GM12878 (cell line): Measurements from ENCODE around the gene HOXD13. TPM values are rescaled to one million over a fixed set of nuclear protein-coding genes. Genes with fewer than 3 reads are reported as not detected.

Source experiments
- ATAC-seq: fragments of 200-7000 bp; cut with Tn5 transposase; 3 replicates; pipeline ENCODE4 v1.9.1; 2020; ENCODE audit warnings: mild to moderate bottlenecking, moderate library complexity
- BruUV-seq: library from RNA; stranded (reverse); fragments of 400-500 nt; replicated peaks from 2 replicates; lab custom pipeline; 2021; lab: Mats Ljungman, UMichigan
- CTCF ChIA-PET: fragments of 300-600 bp; sonication (Branson Sonifier 250); formaldehyde crosslinking; extraction: SDS; loops from one replicate; lab custom pipeline; 2021; ENCODE audit warnings: inconsistent platforms; lab: Yijun Ruan, JAX
- POLR2A ChIA-PET: fragments of 350-600 bp; formaldehyde crosslinking; extraction: SDS; loops from one replicate; lab custom pipeline; 2021; ENCODE audit warnings: inconsistent platforms; lab: Charles Lee
- RAD21 ChIA-PET: fragments of 300-600 bp; sonication (Branson Sonifier 250); formaldehyde crosslinking; loops from one replicate; lab custom pipeline; 2023; ENCODE audit warnings: antibody characterized with exemption; ENCODE audit not compliant: unreplicated experiment; lab: Charles Lee
- SMC1A ChIA-PET: fragments of 300-600 bp; sonication (Branson Sonifier 250); formaldehyde crosslinking; loops from one replicate; lab custom pipeline; 2023; ENCODE audit not compliant: unreplicated experiment, uncharacterized antibody; lab: Charles Lee
- DNase-seq: peaks from one replicate; pipeline ENCODE4 v3.0.0-alpha.2; 2011; ENCODE audit warnings: low read depth, low spot score
- FAIRE-seq: peaks from 3 replicates; lab custom pipeline; 2011; peaks lifted over from hg19 to GRCh38; lab: Jason Lieb, UNC
- H2AFZ ChIP-seq: 2 replicates; pipeline ENCODE4 v1.6.0; 2011; ENCODE audit warnings: low read depth, low read length, control low read depth; ENCODE audit not compliant: control insufficient read depth
- H3K27ac ChIP-seq: 2 replicates; pipeline ENCODE4 v1.5.1; 2011; ENCODE audit warnings: control low read depth; ENCODE audit not compliant: control insufficient read depth, insufficient read depth
- H3K27me3 ChIP-seq, 2 experiments: replicated peaks in 1 of 2; 2 replicates each; pipeline versions ENCODE4 v1.6.0 to v1.6.1; 2011; ENCODE audit warnings: low read length in 1 of 2; ENCODE audit not compliant: control insufficient read depth in 2 of 2, insufficient read depth in 2 of 2
- H3K36me3 ChIP-seq, 2 experiments: 2 replicates each; pipeline ENCODE4 v1.5.1; 2011; ENCODE audit warnings: low read length in 1 of 2; ENCODE audit not compliant: control insufficient read depth in 2 of 2, insufficient read depth in 2 of 2
- H3K4me1 ChIP-seq: 2 replicates; pipeline ENCODE4 v1.6.1; 2011; ENCODE audit warnings: mild to moderate bottlenecking, low read length, moderate library complexity, mixed read lengths; ENCODE audit not compliant: control insufficient read depth, insufficient read depth
- H3K4me2 ChIP-seq: 2 replicates; pipeline ENCODE4 v1.6.0; 2011; ENCODE audit warnings: control low read depth; ENCODE audit not compliant: control insufficient read depth, insufficient read depth
- H3K4me3 ChIP-seq: fragments of 200-600 bp; sonication (generic); 2 replicates; pipeline ENCODE4 v1.5.1; 2016
- H3K79me2 ChIP-seq: 2 replicates; pipeline ENCODE4 v1.6.0; 2011; ENCODE audit warnings: low read length; ENCODE audit not compliant: control insufficient read depth, insufficient read depth
- H3K9ac ChIP-seq: 2 replicates; pipeline ENCODE4 v1.8.0; 2011; ENCODE audit warnings: low read length, control low read depth, mixed read lengths; ENCODE audit not compliant: control insufficient read depth, insufficient read depth
- H3K9me3 ChIP-seq: replicated peaks from 3 replicates; pipeline ENCODE4 v1.5.1; 2011; ENCODE audit warnings: mild to moderate bottlenecking, low read length; ENCODE audit not compliant: control insufficient read depth, insufficient read depth
- H4K20me1 ChIP-seq: 2 replicates; pipeline ENCODE4 v1.6.0; 2011; ENCODE audit not compliant: control insufficient read depth, insufficient read depth
- CBFB ChIP-seq: IDR thresholded peaks from 2 replicates; pipeline ENCODE4 v1.6.1; 2016; ENCODE audit warnings: antibody characterized with exemption, low read depth
- CHD1 ChIP-seq: IDR thresholded peaks from 2 replicates; pipeline ENCODE4 v1.6.1; 2012; ENCODE audit warnings: low read depth, low read length, improper control_type of control experiment
- HCFC1 ChIP-seq: fragments of 150-350 bp; IDR thresholded peaks from 2 replicates; pipeline ENCODE4 v1.6.1; 2014; ENCODE audit warnings: low read length
- MYC ChIP-seq: IDR thresholded peaks from 2 replicates; pipeline ENCODE4 v1.6.1; 2011; ENCODE audit warnings: mild to moderate bottlenecking, low read length, moderate library complexity, inconsistent platforms; ENCODE audit not compliant: insufficient read depth, insufficient replicate concordance, insufficient read length, severe bottlenecking
- NFXL1 ChIP-seq: fragments of 450-650 bp; IDR thresholded peaks from 2 replicates; pipeline ENCODE4 v1.6.1; 2017; ENCODE audit warnings: antibody characterized with exemption, mild to moderate bottlenecking, borderline replicate concordance
- POLR2AphosphoS2 ChIP-seq: IDR thresholded peaks from 2 replicates; pipeline ENCODE4 v1.6.1; 2011; ENCODE audit warnings: low read depth, mild to moderate bottlenecking, low read length, improper control_type of control experiment, moderate library complexity
- RELA ChIP-seq: fragments of 450-650 bp; IDR thresholded peaks from 2 replicates; pipeline ENCODE4 v1.8.0; 2014; ENCODE audit warnings: borderline replicate concordance; ENCODE audit not compliant: partially characterized antibody
- SMARCA5 ChIP-seq: fragments of 450-650 bp; IDR thresholded peaks from 2 replicates; pipeline ENCODE4 v1.6.1; 2017; ENCODE audit warnings: mild to moderate bottlenecking
- ZNF384 ChIP-seq: IDR thresholded peaks from 2 replicates; pipeline ENCODE4 v1.6.1; 2012; ENCODE audit warnings: low read depth, mild to moderate bottlenecking, low read length, improper control_type of control experiment, borderline replicate concordance
- WGBS: methylation state at CpG from one replicate; pipeline ENCODE4 v1.1.6; 2016; ENCODE audit warnings: low lambda C conversion rate; ENCODE audit not compliant: insufficient replicate concordance, insufficient coverage; ENCODE audit errors: missing lambda C conversion rate; 5-methylcytosine and 5-hydroxymethylcytosine counted together
- in situ Hi-C: fragments of 300-500 bp; cut with MboI; formaldehyde crosslinking; loops from 9 replicates; pipeline ENCODE4 v1.14.3; 2018; ENCODE audit warnings: mixed read lengths
- intact Hi-C: fragments of 100-400 bp; cut with micrococcal nuclease; formaldehyde crosslinking; loops from one replicate; pipeline ENCODE4 v1.14.2; 2022; ENCODE audit not compliant: unreplicated experiment
- polyA plus RNA-seq, 11 experiments: library from polyadenylated mRNA; depleted of rRNA in 4 of 11; unstranded in 6 of 11; stranded (reverse) in 5 of 11; fragments of >200 nt; fragmentation: Nextera tagmentation in 4 of 11; fragmentation: Illumina TruSeq in 1 of 11; extraction: Ambion mirVana in 4 of 11; extraction: Trizol in 1 of 11; gene quantifications; 1 replicate in 1 of 11; 2 replicates in 10 of 11; pipeline versions ENCODE4 v1.2.1 to v1.2.3, GENCODE V29; 2011 to 2016; ENCODE audit warnings: inconsistent platforms in 2 of 11, missing spikeins in 2 of 11, low read depth in 1 of 11
- total RNA-seq, 4 experiments: library from RNA; depleted of rRNA in 3 of 4; stranded (reverse); fragments of >200 nt in 3 of 4; fragmentation: Illumina TruSeq in 1 of 4; extraction: Trizol in 1 of 4; gene quantifications; 2 replicates each; pipeline versions ENCODE4 v1.2.1 to v1.2.3, GENCODE V29; 2013 to 2021
- TF ChIP-seq, protein P1 (sequence below): fragments of 450-650 bp; IDR thresholded peaks from 2 replicates; pipeline ENCODE4 v1.6.1; 2016; ENCODE audit warnings: mild to moderate bottlenecking, moderate library complexity, borderline replicate concordance
- TF ChIP-seq, protein P2 (sequence below), 3 experiments: IDR thresholded peaks in 2 of 3; conservative IDR thresholded peaks in 1 of 3; 2 replicates each; pipeline ENCODE4 v1.5.1; 2011; ENCODE audit warnings: low read depth in 3 of 3, low read length in 3 of 3, mild to moderate bottlenecking in 3 of 3, control low read depth in 2 of 3, moderate library complexity in 2 of 3, inconsistent platforms in 1 of 3, mixed read lengths in 1 of 3; ENCODE audit not compliant: control insufficient read depth in 2 of 3, insufficient read depth in 1 of 3; ENCODE audit errors: extremely low read depth in 1 of 3
- TF ChIP-seq, protein P3 (sequence below): fragments of 450-650 bp; IDR thresholded peaks from 2 replicates; pipeline ENCODE4 v1.6.1; 2018; ENCODE audit warnings: mild to moderate bottlenecking, low read depth, moderate library complexity; ENCODE audit not compliant: partially characterized antibody

HOXD13 gene
- total and polyA plus RNA-seq, 10 of the 15 experiments (the other 5 are each of a cell fraction or from before 2014, with no cell fraction given): not detected

DNA sequence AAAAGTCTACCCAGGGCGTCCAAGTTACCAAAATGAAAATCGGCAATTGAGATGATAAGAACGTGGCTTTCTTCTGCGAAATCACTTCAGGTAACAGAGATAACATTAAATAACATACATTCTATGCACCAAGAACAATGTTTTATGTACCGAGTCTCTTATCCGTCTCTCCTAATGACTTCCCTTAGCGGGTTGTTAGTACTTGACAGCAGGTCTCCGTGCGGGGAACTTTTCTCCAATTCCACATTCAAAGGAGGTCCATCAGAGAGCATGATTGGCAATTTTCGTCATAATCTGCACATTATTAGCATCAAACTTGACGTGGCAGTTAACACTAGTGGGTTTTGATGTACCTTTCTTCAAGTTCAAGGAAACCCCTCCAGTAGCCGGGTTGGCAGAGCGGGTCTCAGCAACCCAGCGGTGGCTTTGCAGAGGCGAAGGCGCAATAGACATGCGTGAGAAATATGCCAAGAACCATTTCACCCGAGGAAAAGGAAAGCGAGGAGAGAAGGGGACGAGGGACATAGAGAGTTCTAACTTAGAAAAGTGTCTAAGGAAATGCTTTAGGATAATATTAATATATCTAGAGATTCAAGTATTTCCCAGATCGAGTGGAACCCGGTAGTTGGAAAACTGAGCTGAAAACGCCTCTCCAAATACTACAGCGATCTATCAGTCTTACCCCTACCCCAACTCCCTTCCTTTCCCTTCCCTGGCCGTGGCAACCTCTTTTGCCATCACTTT lies 13.8 kb upstream of the HOXD13 start:
- POLR2A ChIA-PET: no interaction called here
- Histone ChIP-seq H3K27me3 (peaks cover 4 to 23% of the 10 kb centered on the region in 2 experiments), H3K36me3 (no peaks in the 10 kb centered on the region), H3K9me3 (peaks cover 20% of the 10 kb centered on the region; the same call in 2 of the 3 replicates), H3K4me3 (no peak overlapping the region), H3K4me2 (no peak overlapping the region), H3K79me2 (no peaks in the 10 kb centered on the region), H3K27ac (no peak overlapping the region), H3K4me1 (no peaks in the 10 kb centered on the region), H3K9ac (no peak overlapping the region), H2AFZ (no peak overlapping the region), H4K20me1 (no peaks in the 10 kb centered on the region)
- in situ Hi-C loops: no loop called here
- RAD21 ChIA-PET: no interaction called here
- SMC1A ChIA-PET: no interaction called here
- DNase-seq: no peak
- ATAC-seq: no peak
- no peak for FAIRE-seq
- no TSS peak for BruUV-seq
- CTCF ChIA-PET: no interaction called here
- 33% methylated on average over 25 of the region's 25 CpGs for WGBS
- intact Hi-C loops: no loop called here
- TF ChIP-seq ZNF384 (no peak), HCFC1 (no peak), POLR2AphosphoS2 (no peak), MYC (no peak), CBFB (no peak), RELA (no peak), SMARCA5 (no peak), CHD1 (no peak), NFXL1 (no peak)
- TF ChIP-seq, protein P1, sequence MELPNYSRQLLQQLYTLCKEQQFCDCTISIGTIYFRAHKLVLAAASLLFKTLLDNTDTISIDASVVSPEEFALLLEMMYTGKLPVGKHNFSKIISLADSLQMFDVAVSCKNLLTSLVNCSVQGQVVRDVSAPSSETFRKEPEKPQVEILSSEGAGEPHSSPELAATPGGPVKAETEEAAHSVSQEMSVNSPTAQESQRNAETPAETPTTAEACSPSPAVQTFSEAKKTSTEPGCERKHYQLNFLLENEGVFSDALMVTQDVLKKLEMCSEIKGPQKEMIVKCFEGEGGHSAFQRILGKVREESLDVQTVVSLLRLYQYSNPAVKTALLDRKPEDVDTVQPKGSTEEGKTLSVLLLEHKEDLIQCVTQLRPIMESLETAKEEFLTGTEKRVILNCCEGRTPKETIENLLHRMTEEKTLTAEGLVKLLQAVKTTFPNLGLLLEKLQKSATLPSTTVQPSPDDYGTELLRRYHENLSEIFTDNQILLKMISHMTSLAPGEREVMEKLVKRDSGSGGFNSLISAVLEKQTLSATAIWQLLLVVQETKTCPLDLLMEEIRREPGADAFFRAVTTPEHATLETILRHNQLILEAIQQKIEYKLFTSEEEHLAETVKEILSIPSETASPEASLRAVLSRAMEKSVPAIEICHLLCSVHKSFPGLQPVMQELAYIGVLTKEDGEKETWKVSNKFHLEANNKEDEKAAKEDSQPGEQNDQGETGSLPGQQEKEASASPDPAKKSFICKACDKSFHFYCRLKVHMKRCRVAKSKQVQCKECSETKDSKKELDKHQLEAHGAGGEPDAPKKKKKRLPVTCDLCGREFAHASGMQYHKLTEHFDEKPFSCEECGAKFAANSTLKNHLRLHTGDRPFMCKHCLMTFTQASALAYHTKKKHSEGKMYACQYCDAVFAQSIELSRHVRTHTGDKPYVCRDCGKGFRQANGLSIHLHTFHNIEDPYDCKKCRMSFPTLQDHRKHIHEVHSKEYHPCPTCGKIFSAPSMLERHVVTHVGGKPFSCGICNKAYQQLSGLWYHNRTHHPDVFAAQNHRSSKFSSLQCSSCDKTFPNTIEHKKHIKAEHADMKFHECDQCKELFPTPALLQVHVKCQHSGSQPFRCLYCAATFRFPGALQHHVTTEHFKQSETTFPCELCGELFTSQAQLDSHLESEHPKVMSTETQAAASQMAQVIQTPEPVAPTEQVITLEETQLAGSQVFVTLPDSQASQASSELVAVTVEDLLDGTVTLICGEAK: no peak
- TF ChIP-seq, protein P2, sequence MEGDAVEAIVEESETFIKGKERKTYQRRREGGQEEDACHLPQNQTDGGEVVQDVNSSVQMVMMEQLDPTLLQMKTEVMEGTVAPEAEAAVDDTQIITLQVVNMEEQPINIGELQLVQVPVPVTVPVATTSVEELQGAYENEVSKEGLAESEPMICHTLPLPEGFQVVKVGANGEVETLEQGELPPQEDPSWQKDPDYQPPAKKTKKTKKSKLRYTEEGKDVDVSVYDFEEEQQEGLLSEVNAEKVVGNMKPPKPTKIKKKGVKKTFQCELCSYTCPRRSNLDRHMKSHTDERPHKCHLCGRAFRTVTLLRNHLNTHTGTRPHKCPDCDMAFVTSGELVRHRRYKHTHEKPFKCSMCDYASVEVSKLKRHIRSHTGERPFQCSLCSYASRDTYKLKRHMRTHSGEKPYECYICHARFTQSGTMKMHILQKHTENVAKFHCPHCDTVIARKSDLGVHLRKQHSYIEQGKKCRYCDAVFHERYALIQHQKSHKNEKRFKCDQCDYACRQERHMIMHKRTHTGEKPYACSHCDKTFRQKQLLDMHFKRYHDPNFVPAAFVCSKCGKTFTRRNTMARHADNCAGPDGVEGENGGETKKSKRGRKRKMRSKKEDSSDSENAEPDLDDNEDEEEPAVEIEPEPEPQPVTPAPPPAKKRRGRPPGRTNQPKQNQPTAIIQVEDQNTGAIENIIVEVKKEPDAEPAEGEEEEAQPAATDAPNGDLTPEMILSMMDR (IDR thresholded peaks at IDR 0.05 in 2 of 3, conservative IDR thresholded peaks at IDR 0.05 in 1 of 3; ENCODE audit: control insufficient read depth in 2 of 3, extremely low read depth in 1 of 3, insufficient read depth in 1 of 3, low read depth in 3 of 3, low read length in 3 of 3): no peak
- TF ChIP-seq, protein P3, sequence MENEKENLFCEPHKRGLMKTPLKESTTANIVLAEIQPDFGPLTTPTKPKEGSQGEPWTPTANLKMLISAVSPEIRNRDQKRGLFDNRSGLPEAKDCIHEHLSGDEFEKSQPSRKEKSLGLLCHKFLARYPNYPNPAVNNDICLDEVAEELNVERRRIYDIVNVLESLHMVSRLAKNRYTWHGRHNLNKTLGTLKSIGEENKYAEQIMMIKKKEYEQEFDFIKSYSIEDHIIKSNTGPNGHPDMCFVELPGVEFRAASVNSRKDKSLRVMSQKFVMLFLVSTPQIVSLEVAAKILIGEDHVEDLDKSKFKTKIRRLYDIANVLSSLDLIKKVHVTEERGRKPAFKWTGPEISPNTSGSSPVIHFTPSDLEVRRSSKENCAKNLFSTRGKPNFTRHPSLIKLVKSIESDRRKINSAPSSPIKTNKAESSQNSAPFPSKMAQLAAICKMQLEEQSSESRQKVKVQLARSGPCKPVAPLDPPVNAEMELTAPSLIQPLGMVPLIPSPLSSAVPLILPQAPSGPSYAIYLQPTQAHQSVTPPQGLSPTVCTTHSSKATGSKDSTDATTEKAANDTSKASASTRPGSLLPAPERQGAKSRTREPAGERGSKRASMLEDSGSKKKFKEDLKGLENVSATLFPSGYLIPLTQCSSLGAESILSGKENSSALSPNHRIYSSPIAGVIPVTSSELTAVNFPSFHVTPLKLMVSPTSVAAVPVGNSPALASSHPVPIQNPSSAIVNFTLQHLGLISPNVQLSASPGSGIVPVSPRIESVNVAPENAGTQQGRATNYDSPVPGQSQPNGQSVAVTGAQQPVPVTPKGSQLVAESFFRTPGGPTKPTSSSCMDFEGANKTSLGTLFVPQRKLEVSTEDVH: no peak
